ENCODE data around the gene SLC7A4. TPM values are rescaled to one million over a fixed set of nuclear protein-coding genes. Genes with fewer than 3 reads are reported as not detected.
"Not testable (repeated sequence)": the region's sequence is repeated elsewhere in the genome, so short reads cannot be mapped to it uniquely, and the experiment has no call there.

SLC7A4 gene
- total RNA-seq, 6 donors from 2014 or later: 1.2 to 5.2 (median 1.5) TPM; not detected in 1

DNA sequence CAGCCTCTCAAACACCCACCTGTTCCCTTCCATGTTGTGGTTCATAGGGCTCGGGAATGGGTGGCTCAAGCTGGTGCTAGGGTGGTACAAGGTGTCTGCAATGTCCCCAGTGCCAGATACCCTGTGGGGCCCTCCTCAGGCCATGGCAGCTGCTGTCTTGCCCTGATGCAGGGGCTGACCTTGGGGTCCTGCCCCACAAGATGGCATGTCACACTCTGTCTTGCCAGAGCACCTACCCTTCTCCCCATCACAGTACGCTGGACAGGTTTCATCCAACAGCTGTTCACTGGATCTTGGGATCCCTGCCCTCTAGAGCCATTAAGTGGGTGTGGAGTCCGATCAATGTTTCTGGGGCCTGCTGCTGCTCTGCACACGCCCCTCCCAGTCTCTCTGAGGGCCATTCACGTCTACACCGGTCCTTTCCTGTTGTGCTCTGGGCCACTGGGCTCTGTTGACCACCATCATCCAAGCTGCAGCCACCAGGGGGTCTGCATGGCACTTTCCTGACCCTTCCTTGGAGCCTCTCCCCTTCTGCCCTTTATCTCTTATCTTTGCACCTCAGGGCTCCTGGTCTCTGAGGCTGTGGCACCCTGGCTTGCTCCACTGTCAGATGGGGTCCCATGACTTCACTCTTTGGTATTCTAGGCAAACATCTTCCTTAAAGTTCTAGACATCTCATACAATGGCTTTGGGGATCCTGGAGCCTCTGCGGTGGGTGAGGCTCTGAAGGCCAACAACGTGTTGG lies 20.5 kb upstream of the SLC7A4 start:
- DNase-seq: no peak
- no peak for ATAC-seq (ENCODE audit: low FRiP score in 2 of 2)
- Histone ChIP-seq H3K4me1 (no peaks in the 10 kb centered on the region), H3K27me3 (no peaks in the 10 kb centered on the region), H3K27ac (no peak overlapping the region), H3K36me3 (no peaks in the 10 kb centered on the region), H3K4me3 (no peak overlapping the region), H3K9me3 (no peaks in the 10 kb centered on the region)
- TF ChIP-seq POLR2A (IDR thresholded peaks at IDR 0.05) (no peak), EP300 (IDR thresholded peaks at IDR 0.05) (no peak), POLR2AphosphoS5 (IDR thresholded peaks at IDR 0.05) (no peak)
- TF ChIP-seq, protein P1, sequence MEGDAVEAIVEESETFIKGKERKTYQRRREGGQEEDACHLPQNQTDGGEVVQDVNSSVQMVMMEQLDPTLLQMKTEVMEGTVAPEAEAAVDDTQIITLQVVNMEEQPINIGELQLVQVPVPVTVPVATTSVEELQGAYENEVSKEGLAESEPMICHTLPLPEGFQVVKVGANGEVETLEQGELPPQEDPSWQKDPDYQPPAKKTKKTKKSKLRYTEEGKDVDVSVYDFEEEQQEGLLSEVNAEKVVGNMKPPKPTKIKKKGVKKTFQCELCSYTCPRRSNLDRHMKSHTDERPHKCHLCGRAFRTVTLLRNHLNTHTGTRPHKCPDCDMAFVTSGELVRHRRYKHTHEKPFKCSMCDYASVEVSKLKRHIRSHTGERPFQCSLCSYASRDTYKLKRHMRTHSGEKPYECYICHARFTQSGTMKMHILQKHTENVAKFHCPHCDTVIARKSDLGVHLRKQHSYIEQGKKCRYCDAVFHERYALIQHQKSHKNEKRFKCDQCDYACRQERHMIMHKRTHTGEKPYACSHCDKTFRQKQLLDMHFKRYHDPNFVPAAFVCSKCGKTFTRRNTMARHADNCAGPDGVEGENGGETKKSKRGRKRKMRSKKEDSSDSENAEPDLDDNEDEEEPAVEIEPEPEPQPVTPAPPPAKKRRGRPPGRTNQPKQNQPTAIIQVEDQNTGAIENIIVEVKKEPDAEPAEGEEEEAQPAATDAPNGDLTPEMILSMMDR (IDR thresholded peaks at IDR 0.05): no peak
- WGBS, 2 donors: 77 to 90% methylated on average over 6 to 8 of the region's 8 CpGs

DNA sequence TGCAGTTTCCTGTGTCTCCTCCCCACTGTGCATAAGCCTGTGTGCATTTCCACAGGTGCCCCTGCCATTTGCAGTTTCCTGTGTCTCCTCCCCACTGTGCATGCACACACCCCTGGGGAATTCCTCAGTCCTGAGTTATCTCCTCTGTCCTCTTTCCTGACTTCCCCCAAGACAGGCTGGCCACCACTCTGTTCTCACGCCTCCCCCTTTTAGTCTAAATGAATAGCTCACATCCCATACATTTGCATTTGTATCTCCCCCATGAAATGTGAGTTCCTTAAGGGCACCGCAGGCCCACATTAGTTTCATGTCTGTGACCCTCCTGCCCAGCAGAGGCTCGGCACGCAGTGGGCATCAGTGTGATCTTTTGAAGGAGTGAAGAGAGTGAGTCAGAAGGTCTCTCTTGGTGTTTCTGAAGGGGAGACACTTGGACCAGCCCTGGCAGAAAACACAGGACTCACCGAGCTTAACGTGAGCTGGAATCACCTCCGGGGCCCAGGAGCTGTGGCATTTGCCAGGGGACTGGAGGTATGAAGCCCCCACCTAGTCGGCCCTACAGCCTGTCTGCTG lies 19.6 kb upstream of the SLC7A4 start:
- H3K27ac ChIP-seq: no peak overlapping the region
- H3K9me3 ChIP-seq: no peaks in the 10 kb centered on the region
- H3K4me3 ChIP-seq: no peak overlapping the region
- H3K4me1 ChIP-seq: no peaks in the 10 kb centered on the region
- no peaks in the 10 kb centered on the region for H3K27me3 ChIP-seq
- WGBS, 2 donors: 67 to 73% methylated on average over 6 to 8 of the region's 8 CpGs
- DNase-seq (no peak), ATAC-seq (ENCODE audit: low FRiP score in 2 of 2) (no peak)
- TF ChIP-seq EP300 (IDR thresholded peaks at IDR 0.05) (no peak), POLR2A (IDR thresholded peaks at IDR 0.05) (no peak), POLR2AphosphoS5 (IDR thresholded peaks at IDR 0.05) (no peak)
- TF ChIP-seq, protein P1 (IDR thresholded peaks at IDR 0.05): no peak
- no peaks in the 10 kb centered on the region for H3K36me3 ChIP-seq

DNA sequence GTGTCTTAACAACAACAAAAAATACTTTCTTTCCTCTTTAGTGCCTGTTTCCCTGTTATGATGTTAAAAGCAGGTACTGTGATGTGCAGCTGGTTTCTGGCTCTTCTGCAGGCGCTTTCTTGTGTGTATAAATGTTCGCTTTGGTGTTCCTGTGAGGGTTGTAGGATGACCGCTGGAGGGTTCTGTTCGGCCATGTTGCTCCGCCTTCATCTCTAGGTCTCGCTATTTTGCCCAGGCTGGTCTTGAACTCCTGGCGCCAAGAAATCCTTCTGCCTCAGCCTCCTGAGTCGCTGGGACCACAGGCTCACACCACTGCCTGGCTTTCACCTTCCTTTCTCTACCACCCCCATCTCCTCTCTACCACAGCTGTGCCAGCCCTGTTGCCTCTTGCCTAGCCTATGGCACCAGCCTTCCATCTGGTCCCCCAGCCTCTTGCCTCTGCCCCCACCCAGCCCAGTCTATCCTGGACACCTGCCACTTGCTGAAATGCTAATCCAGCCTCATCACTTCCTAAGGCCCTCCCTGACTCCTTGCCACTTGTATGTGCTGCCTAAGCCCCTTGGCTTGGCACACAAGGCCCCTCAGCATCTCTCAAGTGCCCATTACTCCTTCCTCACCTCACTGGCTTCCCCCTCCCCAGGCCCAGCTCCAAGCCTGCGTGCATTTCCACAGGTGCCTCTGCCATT lies 18.9 kb upstream of the SLC7A4 start:
- DNase-seq (no peak), ATAC-seq (ENCODE audit: low FRiP score in 2 of 2) (no peak)
- no peaks in the 10 kb centered on the region for H3K27me3 ChIP-seq
- H3K4me3 ChIP-seq: no peak overlapping the region
- H3K9me3 ChIP-seq: no peaks in the 10 kb centered on the region
- WGBS, 2 donors: 81 to 86% methylated on average over 9 of the region's 9 CpGs
- no peaks in the 10 kb centered on the region for H3K36me3 ChIP-seq
- no peaks in the 10 kb centered on the region for H3K4me1 ChIP-seq
- TF ChIP-seq EP300 (IDR thresholded peaks at IDR 0.05): no peak
- no peak for TF ChIP-seq POLR2AphosphoS5 (IDR thresholded peaks at IDR 0.05)
- TF ChIP-seq POLR2A (IDR thresholded peaks at IDR 0.05): no peak
- TF ChIP-seq, protein P1 (IDR thresholded peaks at IDR 0.05): no peak
- no peak overlapping the region for H3K27ac ChIP-seq

DNA sequence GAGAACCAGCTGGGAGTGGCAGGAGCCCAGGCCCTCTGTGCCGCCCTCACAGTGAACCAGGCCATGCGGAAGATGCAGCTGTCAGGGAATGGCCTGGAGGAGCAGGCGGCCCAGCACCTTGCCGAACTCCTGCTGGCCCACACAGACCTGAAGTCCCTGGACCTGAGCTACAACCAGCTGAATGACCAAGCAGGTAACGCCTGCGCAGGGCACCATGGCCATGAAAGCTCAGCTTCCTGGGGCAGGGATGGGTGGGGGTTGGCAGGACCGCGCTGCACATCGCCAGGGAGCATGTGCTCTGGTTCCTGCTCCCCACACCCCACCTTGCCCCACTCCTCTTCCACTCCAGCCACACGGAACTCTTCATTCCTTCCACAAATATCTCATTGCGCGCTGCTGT lies 16.6 kb upstream of the SLC7A4 start:
- H3K9me3 ChIP-seq; H3K36me3 ChIP-seq; H3K27ac ChIP-seq; DNase-seq; H3K4me3 ChIP-seq; ATAC-seq (ENCODE audit: low FRiP score in 2 of 2); H3K27me3 ChIP-seq: not testable (repeated sequence)
- H3K4me1 ChIP-seq: peaks cover 12 to 16% (median 14%) of the 10 kb centered on the region in 4 donors
- WGBS, 2 donors: 100% methylated on average over 2 of the region's 12 CpGs

DNA sequence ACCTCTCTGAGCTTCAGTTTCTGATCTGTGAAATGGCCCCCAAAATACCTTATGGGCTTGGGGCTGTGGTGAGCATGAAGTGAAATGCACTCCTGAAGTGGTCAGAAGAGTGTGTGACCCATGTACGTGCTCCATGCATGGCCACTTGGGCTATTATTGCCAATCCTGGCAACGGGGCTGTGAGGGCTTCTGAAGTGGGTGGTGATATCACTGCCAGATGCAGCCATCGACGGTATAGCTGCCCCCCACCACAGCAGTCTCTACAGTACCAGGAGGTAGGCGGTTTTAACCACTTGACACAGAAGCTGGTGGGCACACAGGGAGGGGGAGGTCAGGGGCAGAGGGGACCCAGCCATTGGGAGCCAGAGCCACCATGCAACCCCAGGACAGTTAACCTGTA lies 16.1 kb upstream of the SLC7A4 start:
- H3K27ac ChIP-seq; H3K27me3 ChIP-seq; H3K36me3 ChIP-seq; H3K9me3 ChIP-seq; ATAC-seq (ENCODE audit: low FRiP score in 2 of 2); H3K4me3 ChIP-seq; DNase-seq: not testable (repeated sequence)
- 68 to 86% methylated on average over 1 to 5 of the region's 5 CpGs for WGBS, 2 donors
- H3K4me1 ChIP-seq: peaks cover 12 to 16% (median 14%) of the 10 kb centered on the region in 4 donors

Data from upper lobe of left lung (tissue), 6 donors.